Endothelial cell of umbilical vein (primary cell): ENCODE results near the gene STK39. TPM values are rescaled to one million over a fixed set of nuclear protein-coding genes. Genes with fewer than 3 reads are reported as not detected.

Source experiments
- BruUV-seq: library from RNA; stranded (reverse); fragments of 400-500 nt; replicated peaks from 2 replicates; lab custom pipeline; 2021; lab: Mats Ljungman, UMichigan
- CTCF ChIA-PET: fragments of 300-600, 350-600 bp; sonication (Branson Sonifier 250); formaldehyde crosslinking; loops from one replicate; lab custom pipeline; 2021; ENCODE audit warnings: antibody characterized with exemption, inconsistent platforms; lab: Charles Lee
- POLR2A ChIA-PET: fragments of 300-600, 350-600 bp; sonication (Branson Sonifier 250); formaldehyde crosslinking; loops from one replicate; lab custom pipeline; 2021; ENCODE audit warnings: antibody characterized with exemption, inconsistent platforms; lab: Charles Lee
- DNase-seq: peaks from one replicate; pipeline ENCODE4 v3.0.0-alpha.2; 2011; ENCODE audit warnings: low read depth, low spot score
- FAIRE-seq: peaks from 2 replicates; lab custom pipeline; 2011; peaks lifted over from hg19 to GRCh38; lab: Jason Lieb, UNC
- H2AFZ ChIP-seq: 2 replicates; pipeline ENCODE4 v1.6.0; 2012; ENCODE audit warnings: low read depth, low read length, control low read depth, inconsistent platforms
- H3K27ac ChIP-seq: 2 replicates; pipeline ENCODE4 v1.5.1; 2011; ENCODE audit warnings: low read depth, mild to moderate bottlenecking, control low read depth, low read length, moderate library complexity; ENCODE audit not compliant: insufficient read depth
- H3K27me3 ChIP-seq, 2 experiments: 2 replicates each; pipeline versions ENCODE4 v1.6.0 to v1.6.1; 2011; ENCODE audit warnings: low read length in 2 of 2, mixed read lengths in 1 of 2; ENCODE audit not compliant: control insufficient read depth in 2 of 2, insufficient read depth in 2 of 2
- H3K36me3 ChIP-seq, 2 experiments: 2 replicates in 1 of 2; 3 replicates in 1 of 2; pipeline ENCODE4 v1.5.1; 2011; ENCODE audit warnings: low read length in 2 of 2, mild to moderate bottlenecking in 1 of 2, moderate library complexity in 1 of 2; ENCODE audit not compliant: control insufficient read depth in 2 of 2, insufficient read depth in 2 of 2; ENCODE audit errors: extremely low read depth in 1 of 2
- H3K4me1 ChIP-seq: 3 replicates; pipeline ENCODE4 v1.5.1; 2011; ENCODE audit warnings: mild to moderate bottlenecking, low read length; ENCODE audit not compliant: control insufficient read depth, insufficient read depth; ENCODE audit errors: extremely low read depth
- H3K4me2 ChIP-seq: 2 replicates; pipeline ENCODE4 v1.6.1; 2011; ENCODE audit warnings: low read length, control low read depth, mixed read lengths; ENCODE audit not compliant: insufficient read depth
- H3K4me3 ChIP-seq, 3 experiments: fragments of 200-600 bp in 1 of 3; sonication (generic), shearing (Covaris generic) in 1 of 3; replicated peaks in 1 of 3; 2 replicates each; pipeline ENCODE4 v1.5.1; 2011 to 2016; ENCODE audit warnings: control low read depth in 3 of 3, low read length in 3 of 3, mild to moderate bottlenecking in 2 of 3, inconsistent platforms in 1 of 3, low read depth in 1 of 3, moderate library complexity in 1 of 3; ENCODE audit not compliant: insufficient read depth in 1 of 3
- H3K79me2 ChIP-seq: 2 replicates; pipeline ENCODE4 v1.6.0; 2012; ENCODE audit warnings: low read length, inconsistent platforms; ENCODE audit not compliant: control insufficient read depth, insufficient read depth
- H3K9ac ChIP-seq: replicated peaks from 2 replicates; pipeline ENCODE3; 2011; ENCODE audit warnings: low read length, control low read depth; ENCODE audit not compliant: insufficient read depth; ENCODE audit errors: extremely low read depth
- H3K9me1 ChIP-seq: replicated peaks from 3 replicates; pipeline ENCODE4 v1.6.0; 2011; ENCODE audit warnings: mild to moderate bottlenecking, low read length; ENCODE audit not compliant: control insufficient read depth, insufficient read depth; ENCODE audit errors: extremely low read depth
- H3K9me3 ChIP-seq: replicated peaks from 2 replicates; pipeline ENCODE4 v1.5.1; 2012; ENCODE audit warnings: low read length, inconsistent platforms; ENCODE audit not compliant: control insufficient read depth, insufficient read depth
- H4K20me1 ChIP-seq: replicated peaks from 2 replicates; pipeline ENCODE3; 2011; ENCODE audit warnings: mild to moderate bottlenecking, low read length; ENCODE audit not compliant: control insufficient read depth, insufficient read depth; ENCODE audit errors: extremely low read depth
- CTCF ChIP-seq, 2 donors: IDR thresholded peaks; 1 replicate in 1 of 2; 2 replicates in 1 of 2; pipeline ENCODE4 v1.5.1; 2011; ENCODE audit warnings: low read length in 2 of 2, mild to moderate bottlenecking in 2 of 2, moderate library complexity in 2 of 2, control low read depth in 1 of 2, inconsistent platforms in 1 of 2, low read depth in 1 of 2; ENCODE audit not compliant: insufficient read depth in 1 of 2; ENCODE audit errors: extremely low read depth in 1 of 2
- EZH2 ChIP-seq: IDR thresholded peaks from 2 replicates; pipeline ENCODE4 v1.6.1; 2012; ENCODE audit warnings: borderline replicate concordance, low read depth, mild to moderate bottlenecking, moderate library complexity, low read length, inconsistent platforms; ENCODE audit not compliant: severe bottlenecking
- FOS ChIP-seq: IDR thresholded peaks from 2 replicates; pipeline ENCODE4 v1.6.1; 2011; ENCODE audit warnings: mild to moderate bottlenecking, low read length, moderate library complexity, borderline replicate concordance; ENCODE audit not compliant: insufficient read depth
- GATA2 ChIP-seq: IDR thresholded peaks from 2 replicates; pipeline ENCODE4 v1.7.0; 2011; ENCODE audit warnings: low read depth, mild to moderate bottlenecking, moderate library complexity, mixed read lengths, low read length; ENCODE audit not compliant: insufficient read length, insufficient read depth
- JUN ChIP-seq: IDR thresholded peaks from 2 replicates; pipeline ENCODE4 v1.6.1; 2011; ENCODE audit warnings: borderline replicate concordance, low read depth; ENCODE audit not compliant: insufficient read length, insufficient read depth
- MYC ChIP-seq: IDR thresholded peaks from one replicate; pipeline ENCODE4 v1.6.1; 2011; ENCODE audit warnings: mild to moderate bottlenecking, low read depth, low read length
- POLR2A ChIP-seq: IDR thresholded peaks from 2 replicates; pipeline ENCODE4 v1.6.1; 2012; ENCODE audit warnings: low read depth, mild to moderate bottlenecking, control low read depth, low read length
- POLR2AphosphoS5 ChIP-seq: IDR thresholded peaks from 2 replicates; pipeline ENCODE4 v1.6.1; 2012; ENCODE audit warnings: low read depth, mild to moderate bottlenecking, control low read depth, low read length, moderate library complexity; ENCODE audit not compliant: insufficient read depth
- dilution Hi-C: fragments of 300-500 bp; cut with MboI; formaldehyde crosslinking; loops from one replicate; pipeline ENCODE4 v1.15.0; 2019; ENCODE audit warnings: low sequenced_read_pairs; ENCODE audit not compliant: extremely low pct_ligation_motif_present
- intact Hi-C: fragments of 100-400 bp; cut with micrococcal nuclease; formaldehyde crosslinking; loops from one replicate; pipeline ENCODE4 v1.10.0; 2022
- polyA plus RNA-seq, 4 experiments: library from polyadenylated mRNA; depleted of rRNA in 3 of 4; stranded (reverse) in 3 of 4; unstranded in 1 of 4; fragments of >200 nt; gene quantifications; 2 replicates each; pipeline versions ENCODE4 v1.2.1 to v1.2.3, GENCODE V29; 2011 to 2012; ENCODE audit warnings: missing spikeins in 1 of 4
- total RNA-seq: library from RNA; stranded (reverse); gene quantifications from 2 replicates; pipeline ENCODE4 v1.2.3, GENCODE V29; 2021
- TF ChIP-seq, protein P1 (sequence below): IDR thresholded peaks from 2 replicates; pipeline ENCODE4 v1.6.1; 2011; ENCODE audit not compliant: insufficient read depth, insufficient read length

STK39 gene
- total and polyA plus RNA-seq, 2 donors (not counting 3 experiments of a cell fraction or from before 2014, with no cell fraction given): 4.6 to 13.1 TPM

GRCh38 chr2:168138901-168139300 lies 108.5 kb downstream of the STK39 start:
- Histone ChIP-seq H3K9me3 (no peaks in the 10 kb centered on the region), H2AFZ (no peak overlapping the region), H3K9ac (no peak overlapping the region), H4K20me1 (no peaks in the 10 kb centered on the region), H3K79me2 (no peaks in the 10 kb centered on the region), H3K9me1 (no peaks in the 10 kb centered on the region), H3K27ac (no peak overlapping the region), H3K4me3 (no peak overlapping the region), H3K4me2 (no peak overlapping the region), H3K36me3 (no peaks in the 10 kb centered on the region), H3K4me1 (peaks cover 9% of the 10 kb centered on the region), H3K27me3 (no peaks in the 10 kb centered on the region)
- dilution Hi-C loops (no loop called here), intact Hi-C loops (loop anchor here (5.0 to 10.0 kb wide), 3 partner anchors 203 to 778 kb away; no protein-coding TSS in a partner anchor)
- POLR2A ChIA-PET: no interaction called here
- no TSS peak for BruUV-seq
- TF ChIP-seq, protein P1, sequence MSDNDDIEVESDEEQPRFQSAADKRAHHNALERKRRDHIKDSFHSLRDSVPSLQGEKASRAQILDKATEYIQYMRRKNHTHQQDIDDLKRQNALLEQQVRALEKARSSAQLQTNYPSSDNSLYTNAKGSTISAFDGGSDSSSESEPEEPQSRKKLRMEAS: no peak
- no peak for TF ChIP-seq MYC
- no peak for TF ChIP-seq EZH2
- TF ChIP-seq FOS: no peak
- no peak for TF ChIP-seq POLR2AphosphoS5
- no peak for TF ChIP-seq JUN
- TF ChIP-seq CTCF (IDR thresholded peaks at IDR 0.05; ENCODE audit: extremely low read depth in 1 of 2, insufficient read depth in 1 of 2, low read depth in 1 of 2, low read length in 2 of 2): no peak
- no peak for TF ChIP-seq POLR2A
- TF ChIP-seq GATA2: no peak
- DNase-seq (no peak), FAIRE-seq (no peak)
- CTCF ChIA-PET: interaction anchor here (2.0 kb wide), 1 partner anchor 20 kb away, joined by 8 read pairs; no protein-coding TSS in a partner anchor
